Heart left ventricle (tissue), 16 donors: Measurements from ENCODE around the gene SSR1. TPM values are rescaled to one million over a fixed set of nuclear protein-coding genes. Genes with fewer than 3 reads are reported as not detected.
A peak's percentile ranks its signal among the peaks of the same experiment; 100 is the strongest.
"Not testable (repeated sequence)": the region's sequence is repeated elsewhere in the genome, so short reads cannot be mapped to it uniquely, and the experiment has no call there.

Experiments
- ATAC-seq, 4 donors: fragments of 200-7000 bp; cut with Tn5 transposase; one replicate each; pipeline ENCODE4 v1.9.1; 2020 to 2022; ENCODE audit warnings: moderate library complexity in 4 of 4, mild to moderate bottlenecking in 3 of 4, moderate number of reproducible peaks in 1 of 4
- DNase-seq, 5 donors: peaks; one replicate each; pipeline ENCODE4 v3.0.0-alpha.2; 2020
- H3K27ac ChIP-seq, 12 donors: fragments of 200-600 bp; sonication (generic) in 4 of 12; one replicate each; pipeline versions ENCODE4 v1.5.0 to v1.8.0; 2016 to 2022; ENCODE audit warnings: mild to moderate bottlenecking in 2 of 12
- H3K27me3 ChIP-seq, 9 donors: fragments of 200-600 bp; sonication (generic) in 2 of 9; one replicate each; pipeline versions ENCODE4 v1.5.1 to v1.8.0; 2016 to 2022; ENCODE audit warnings: mild to moderate bottlenecking in 3 of 9
- H3K36me3 ChIP-seq, 9 donors: fragments of 200-600 bp; sonication (generic) in 2 of 9; one replicate each; pipeline versions ENCODE4 v1.5.0 to v1.8.0; 2018 to 2022; ENCODE audit warnings: mild to moderate bottlenecking in 2 of 9
- H3K4me1 ChIP-seq, 12 donors: fragments of 200-600 bp; sonication (generic) in 4 of 12; one replicate each; pipeline versions ENCODE4 v1.5.0 to v1.8.0; 2016 to 2022; ENCODE audit warnings: mild to moderate bottlenecking in 3 of 12
- H3K4me3 ChIP-seq, 12 donors: fragments of 200-600 bp; sonication (generic) in 4 of 12; one replicate each; pipeline versions ENCODE4 v1.5.0 to v1.8.0; 2017 to 2022; ENCODE audit warnings: mild to moderate bottlenecking in 9 of 12, moderate library complexity in 4 of 12
- H3K9me3 ChIP-seq, 12 donors: fragments of 200-600 bp; sonication (generic) in 4 of 12; one replicate each; pipeline versions ENCODE4 v1.5.0 to v1.8.0; 2016 to 2022; ENCODE audit warnings: mild to moderate bottlenecking in 1 of 12
- POLR2A ChIP-seq, 2 donors: fragments of 450-650 bp; IDR thresholded peaks; one replicate each; pipeline ENCODE4 v1.6.1; 2017; ENCODE audit warnings: antibody characterized with exemption in 2 of 2, mild to moderate bottlenecking in 2 of 2, moderate library complexity in 2 of 2
- WGBS, 4 donors: extraction: QIAGEN DNeasy Blood & Tissue Kit in 2 of 4; methylation state at CpG; one replicate each; pipeline versions ENCODE4 v1.1.5 to v1.1.7; 2013 to 2018; 5-methylcytosine and 5-hydroxymethylcytosine counted together
- intact Hi-C, 10 donors: fragments of 100-400 bp; cut with DNase I; formaldehyde crosslinking; loops; one replicate each; pipeline versions ENCODE4 v1.11.1 to v1.14.2; 2022
- polyA plus RNA-seq, 2 donors: library from polyadenylated mRNA; stranded (reverse); fragments of 200-250 nt; gene quantifications; one replicate each; pipeline ENCODE4 v1.2.3, GENCODE V29; 2013
- total RNA-seq, 9 donors: library from RNA; depleted of rRNA in 2 of 9; stranded (reverse); fragments of >200 nt in 2 of 9; fragmentation: NEBNext Ultra II Directional in 3 of 9; extraction: Animal tissue kit (Norgen Biotek cat#: 25700) in 3 of 9; gene quantifications; one replicate each; pipeline versions ENCODE4 v1.1.0 to v1.2.4, GENCODE V29; 2016 to 2023
- TF ChIP-seq, protein P1 (sequence below), 12 donors: fragments of 200-600 bp; sonication (generic) in 4 of 12; IDR thresholded peaks; one replicate each; pipeline versions ENCODE4 v1.5.0 to v1.8.0; 2018 to 2022; ENCODE audit warnings: antibody characterized with exemption in 12 of 12, mild to moderate bottlenecking in 5 of 12
- donor health status: ischemic (EF 13 %, LVEDD 7.1; RV severe dilation, severe dysfunction).
- donor health status: healthy with polysubstance abuse.
- donor health status: DM: no; HTN: yes; CAD: no.
- donor health status: DM: no; HTN: no; CAD: no.
- donor health status: ischemic (EF 25% LVEDD 6.9; RV normal size, moderate dysfunction).
- donor health status: ischemic (EF 25% LVEDD 5.7; RV mildly dilated, moderate dysfunction).
- donor health status: healthy.
- donor health status: DM: yes; HTN: yes; CAD: no.
- donor health status: ischemic (EF 35%, LVEDD 5.7; RV mildly dilated, moderate dysfunction).
- donor health status: nonischemic (EF 11% LVEDD 7.7; RV severe dilation, severe dysfunction).
- donor health status: DM: yes; HTN: yes; CAD: no.
- donor health status: PGD.
- donor health status: ischemic (EF 29% LVEDD 5.4; RV normal size, mild dysfunction).
- donor health status: nonischemic (EF 23%, LVEDD 6.1; RV moderate dilation, normal function).

Gene SSR1
- total and polyA plus RNA-seq, 11 donors: 8.6 to 106 (median 67.9) TPM

DNA sequence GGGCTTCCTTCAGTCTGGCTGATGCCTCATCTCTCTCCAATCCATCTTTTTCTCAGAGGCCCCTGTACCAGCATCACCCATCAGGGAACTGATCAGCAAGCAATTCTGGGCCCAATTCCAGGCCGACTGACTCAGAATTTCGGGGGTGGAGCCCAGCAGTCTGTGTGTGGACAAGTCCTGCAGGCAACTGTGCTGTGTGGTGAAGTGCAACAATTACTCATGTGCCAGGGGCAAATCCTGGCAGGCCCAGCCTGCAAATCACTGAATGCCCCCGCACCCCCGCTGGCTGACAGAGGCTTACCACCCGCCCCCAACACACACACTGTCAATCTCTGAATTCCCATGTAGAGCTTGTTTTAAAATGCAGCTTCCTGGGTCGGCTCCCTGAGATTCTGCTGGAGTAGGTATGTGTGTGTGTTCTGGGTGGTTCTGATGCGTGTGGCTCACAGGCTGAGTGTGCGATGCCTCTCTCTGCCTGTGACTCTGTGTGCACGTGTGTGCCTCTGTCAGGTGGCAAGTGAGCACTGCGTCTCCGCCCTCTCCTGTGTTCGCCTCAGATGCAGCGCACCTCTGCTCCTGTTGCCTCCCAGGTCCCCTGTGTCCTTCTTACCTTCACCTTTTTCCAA lies 45.4 kb downstream of the SSR1 start:
- no peak overlapping the region for H3K27ac ChIP-seq
- TF ChIP-seq, protein P1, sequence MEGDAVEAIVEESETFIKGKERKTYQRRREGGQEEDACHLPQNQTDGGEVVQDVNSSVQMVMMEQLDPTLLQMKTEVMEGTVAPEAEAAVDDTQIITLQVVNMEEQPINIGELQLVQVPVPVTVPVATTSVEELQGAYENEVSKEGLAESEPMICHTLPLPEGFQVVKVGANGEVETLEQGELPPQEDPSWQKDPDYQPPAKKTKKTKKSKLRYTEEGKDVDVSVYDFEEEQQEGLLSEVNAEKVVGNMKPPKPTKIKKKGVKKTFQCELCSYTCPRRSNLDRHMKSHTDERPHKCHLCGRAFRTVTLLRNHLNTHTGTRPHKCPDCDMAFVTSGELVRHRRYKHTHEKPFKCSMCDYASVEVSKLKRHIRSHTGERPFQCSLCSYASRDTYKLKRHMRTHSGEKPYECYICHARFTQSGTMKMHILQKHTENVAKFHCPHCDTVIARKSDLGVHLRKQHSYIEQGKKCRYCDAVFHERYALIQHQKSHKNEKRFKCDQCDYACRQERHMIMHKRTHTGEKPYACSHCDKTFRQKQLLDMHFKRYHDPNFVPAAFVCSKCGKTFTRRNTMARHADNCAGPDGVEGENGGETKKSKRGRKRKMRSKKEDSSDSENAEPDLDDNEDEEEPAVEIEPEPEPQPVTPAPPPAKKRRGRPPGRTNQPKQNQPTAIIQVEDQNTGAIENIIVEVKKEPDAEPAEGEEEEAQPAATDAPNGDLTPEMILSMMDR (IDR thresholded peaks at IDR 0.05): no peak
- TF ChIP-seq POLR2A (IDR thresholded peaks at IDR 0.05): no peak
- intact Hi-C loops: no loop called here
- H3K4me1 ChIP-seq: peaks cover 0 to 27% (median 0%) of the 10 kb centered on the region in 12 donors
- H3K27me3 ChIP-seq: no peaks in the 10 kb centered on the region
- DNase-seq: no peak
- peaks cover 0 to 7% (median 0%) of the 10 kb centered on the region in 12 donors for H3K9me3 ChIP-seq
- H3K36me3 ChIP-seq: no peaks in the 10 kb centered on the region
- peak in 3 of 4 donors; percentile 10 to 56 (median 31) for ATAC-seq
- no peak overlapping the region for H3K4me3 ChIP-seq
- 75 to 81% (median 79%) methylated on average over 8 to 13 of the region's 13 CpGs for WGBS, 4 donors

GRCh38 chr6:7267071-7267465 lies 45.9 kb downstream of the SSR1 start:
- intact Hi-C loops: no loop called here
- peak in 1 of 5 donors; percentile 59 for DNase-seq

DNA sequence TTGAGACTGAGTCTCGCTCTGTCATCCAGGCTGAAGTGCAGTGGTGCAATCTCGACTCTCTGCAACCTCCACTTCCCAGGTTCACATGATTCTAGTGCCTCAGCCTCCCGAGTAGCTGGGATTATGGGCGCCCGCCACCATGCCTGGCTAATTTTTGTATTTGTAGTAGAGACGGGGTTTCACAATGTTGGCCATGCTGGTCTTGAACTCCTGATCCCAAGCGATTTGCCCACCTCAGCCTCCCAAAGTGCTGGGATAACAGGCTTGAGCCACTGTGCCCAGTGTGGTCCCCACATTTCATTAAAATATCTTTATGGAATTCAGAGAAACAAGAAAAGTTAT lies 47.6 kb downstream of the SSR1 start:
- H3K36me3 ChIP-seq, H3K27me3 ChIP-seq, H3K4me3 ChIP-seq, intact Hi-C loops, H3K27ac ChIP-seq, H3K9me3 ChIP-seq, ATAC-seq: not testable (repeated sequence)
- peak in 2 of 5 donors; percentile 8 to 9 for DNase-seq
- WGBS, 4 donors: 94 to 98% (median 96%) methylated on average over 7 of the region's 7 CpGs
- peaks cover 0 to 48% (median 11%) of the 10 kb centered on the region in 12 donors for H3K4me1 ChIP-seq

More at GRCh38 chr6:7267071-7267465, 45.9 kb downstream of the SSR1 start:
- no peaks in the 10 kb centered on the region for H3K27me3 ChIP-seq
- H3K9me3 ChIP-seq: peaks cover 0 to 7% (median 0%) of the 10 kb centered on the region in 12 donors
- 90 to 96% (median 94%) methylated on average over 3 to 8 of the region's 8 CpGs for WGBS, 4 donors
- no peaks in the 10 kb centered on the region for H3K36me3 ChIP-seq
- no peak overlapping the region for H3K27ac ChIP-seq
- H3K4me1 ChIP-seq: peaks cover 0 to 32% (median 0%) of the 10 kb centered on the region in 12 donors
- H3K4me3 ChIP-seq: no peak overlapping the region
- TF ChIP-seq, protein P1 (IDR thresholded peaks at IDR 0.05): no peak
- no peak for TF ChIP-seq POLR2A (IDR thresholded peaks at IDR 0.05)
- ATAC-seq: no peak

DNA sequence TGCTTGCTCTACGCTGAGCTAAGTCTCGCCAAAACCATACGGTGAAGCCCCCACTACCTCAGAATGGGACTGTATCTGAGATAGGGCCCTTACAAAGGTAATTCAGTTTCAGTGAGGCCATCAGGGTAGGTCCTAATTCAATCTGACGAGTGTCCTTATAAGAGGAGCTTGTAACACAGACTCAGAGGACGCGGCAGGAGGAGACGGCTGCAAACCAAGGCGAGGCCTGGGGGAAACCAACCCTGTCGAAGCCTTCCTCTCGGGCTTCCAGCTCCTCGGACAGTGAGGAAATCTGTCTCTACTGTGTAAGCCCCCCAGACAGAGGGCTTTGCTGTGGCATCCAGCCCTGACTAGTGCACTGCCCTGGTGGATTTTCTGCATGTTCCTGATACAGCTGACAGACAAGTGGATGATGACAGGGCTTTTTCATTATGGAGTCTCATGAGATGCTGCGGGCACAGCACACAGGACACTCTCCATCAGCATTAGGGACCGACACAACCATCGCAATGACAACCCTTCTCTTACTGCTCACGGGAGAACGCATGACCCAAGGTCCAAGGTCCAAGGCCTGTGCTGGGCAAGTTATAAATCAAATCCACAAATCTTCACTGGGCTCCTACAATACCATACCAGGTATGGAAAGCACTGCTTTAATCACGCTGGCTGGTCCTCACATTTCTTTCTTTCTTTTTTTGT lies 48.2 kb downstream of the SSR1 start:
- no peaks in the 10 kb centered on the region for H3K36me3 ChIP-seq
- no peak for TF ChIP-seq POLR2A (IDR thresholded peaks at IDR 0.05)
- TF ChIP-seq, protein P1 (IDR thresholded peaks at IDR 0.05): no peak
- ATAC-seq: no peak
- H3K4me1 ChIP-seq: peaks cover 0 to 51% (median 12%) of the 10 kb centered on the region in 12 donors
- no peak overlapping the region for H3K4me3 ChIP-seq
- H3K27me3 ChIP-seq: no peaks in the 10 kb centered on the region
- 87 to 99% (median 95%) methylated on average over 10 to 17 of the region's 17 CpGs for WGBS, 4 donors
- intact Hi-C loops: no loop called here
- DNase-seq: peak in 2 of 5 donors; percentile 11
- peaks cover 0 to 7% (median 0%) of the 10 kb centered on the region in 12 donors for H3K9me3 ChIP-seq
- H3K27ac ChIP-seq: no peak overlapping the region
